Right atrium auricular region (tissue), 2 donors: ENCODE measurements around the gene SRRM3. TPM values are rescaled to one million over a fixed set of nuclear protein-coding genes. Genes with fewer than 3 reads are reported as not detected.
"Not testable (repeated sequence)": the region's sequence is repeated elsewhere in the genome, so short reads cannot be mapped to it uniquely, and the experiment has no call there.

Experiments
- DNase-seq: peaks from one replicate; pipeline ENCODE4 v3.0.0-alpha.2; 2019; ENCODE audit warnings: low spot score
- H3K27ac ChIP-seq, 2 donors: fragments of 200-600 bp; sonication (generic); 1 replicate in 1 of 2; 2 replicates in 1 of 2; pipeline ENCODE4 v1.5.1; 2016 to 2019
- H3K27me3 ChIP-seq, 2 donors: fragments of 200-600 bp; sonication (generic); one replicate each; pipeline versions ENCODE4 v1.5.1 to v1.6.0; 2017 to 2019
- H3K36me3 ChIP-seq: fragments of 200-600 bp; sonication (generic); one replicate; pipeline ENCODE4 v1.5.1; 2016
- H3K4me1 ChIP-seq, 2 donors: fragments of 200-600 bp; sonication (generic); one replicate each; pipeline versions ENCODE4 v1.5.1 to v1.6.0; 2017 to 2019
- H3K4me3 ChIP-seq, 2 donors: fragments of 200-600 bp; sonication (generic); 1 replicate in 1 of 2; 2 replicates in 1 of 2; pipeline ENCODE4 v1.5.1; 2017 to 2019; ENCODE audit warnings: mild to moderate bottlenecking in 1 of 2, moderate library complexity in 1 of 2
- H3K9me3 ChIP-seq, 2 donors: fragments of 200-600 bp; sonication (generic); one replicate each; pipeline ENCODE4 v1.5.1; 2019
- CTCF ChIP-seq, 2 donors: fragments of 200-600 bp; sonication (generic); IDR thresholded peaks; one replicate each; pipeline ENCODE4 v1.5.1; 2019; ENCODE audit warnings: antibody characterized with exemption in 2 of 2
- total RNA-seq, 2 donors: library from RNA; depleted of rRNA; stranded (reverse); fragments of >200 nt; gene quantifications; one replicate each; pipeline ENCODE4 v1.1.0, GENCODE V29; 2016

The SRRM3 gene
- total RNA-seq, 2 donors from 2014 or later, result 17.5 to 27.1 TPM

DNA sequence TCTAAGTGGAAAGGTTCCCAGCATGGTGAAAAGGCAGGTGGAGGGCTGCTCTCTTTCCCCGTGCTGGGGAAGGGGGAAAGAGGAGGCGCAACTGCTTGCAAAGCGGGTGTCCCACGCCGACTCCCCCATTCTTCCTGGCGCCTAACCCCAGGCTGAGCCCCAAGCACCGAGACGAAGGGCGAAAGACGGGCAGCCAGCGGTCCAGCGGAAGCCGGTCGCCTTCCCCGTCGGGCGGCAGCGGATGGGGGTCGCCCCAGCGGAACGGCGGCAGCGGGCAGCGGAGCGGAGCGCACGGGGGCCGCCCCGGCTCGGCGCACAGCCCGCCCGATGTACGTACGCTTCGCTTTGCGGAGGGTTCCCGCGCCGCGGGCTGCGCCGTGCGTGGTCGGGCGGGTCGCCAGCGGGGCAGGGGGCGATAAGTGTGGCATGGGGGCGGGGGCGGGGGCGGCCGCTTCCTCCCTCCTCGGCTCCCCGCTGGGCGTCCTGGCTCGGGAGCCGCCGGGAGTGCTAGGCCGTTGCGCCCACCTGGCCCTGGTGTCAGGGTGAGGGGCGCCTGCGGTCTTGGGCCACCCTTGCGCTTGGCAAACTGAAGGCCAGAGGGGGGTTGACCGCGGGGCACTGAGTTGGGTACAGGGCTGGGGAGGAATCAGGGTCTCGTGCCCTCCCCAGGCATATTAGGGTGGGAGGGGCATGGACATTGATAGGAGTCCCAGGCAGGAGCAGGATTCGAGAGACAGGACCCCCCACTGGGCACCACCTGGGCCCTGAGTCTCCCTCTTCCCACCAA, 65.6 kb downstream of the SRRM3 start:
- no peak overlapping the region for H3K27ac ChIP-seq
- H3K4me3 ChIP-seq, result peak overlapping the region in 1 of 2 donors; percentile 44
- TF ChIP-seq CTCF (IDR thresholded peaks at IDR 0.05), result no peak
- no peaks in the 10 kb centered on the region for H3K36me3 ChIP-seq
- H3K4me1 ChIP-seq, result peaks cover 0 to 14% of the 10 kb centered on the region in 2 donors
- H3K9me3 ChIP-seq, result no peaks in the 10 kb centered on the region
- peaks cover 3 to 13% of the 10 kb centered on the region in 2 donors for H3K27me3 ChIP-seq
- no peak for DNase-seq

DNA sequence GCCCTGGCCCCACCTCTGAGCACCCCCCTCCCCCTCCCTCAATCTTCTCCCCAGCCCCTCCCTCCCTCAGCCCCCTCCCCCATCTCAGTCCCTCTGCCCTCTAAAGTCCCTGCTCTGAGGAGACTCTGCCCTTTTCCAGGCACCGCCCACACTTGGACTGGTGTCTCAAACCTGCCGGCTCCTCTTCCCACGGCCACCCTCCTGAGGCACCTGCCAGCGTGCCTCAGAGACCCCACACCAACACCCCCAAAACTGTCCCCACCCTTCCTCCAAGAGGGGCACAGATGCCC, 66.1 kb downstream of the SRRM3 start:
- Histone ChIP-seq H3K36me3 (no peaks in the 10 kb centered on the region), H3K9me3 (no peaks in the 10 kb centered on the region), H3K27me3 (peaks cover 3 to 13% of the 10 kb centered on the region in 2 donors), H3K4me3 (no peak overlapping the region), H3K27ac (no peak overlapping the region), H3K4me1 (peaks cover 0 to 14% of the 10 kb centered on the region in 2 donors)
- TF ChIP-seq CTCF (IDR thresholded peaks at IDR 0.05), result no peak
- DNase-seq, result no peak

DNA sequence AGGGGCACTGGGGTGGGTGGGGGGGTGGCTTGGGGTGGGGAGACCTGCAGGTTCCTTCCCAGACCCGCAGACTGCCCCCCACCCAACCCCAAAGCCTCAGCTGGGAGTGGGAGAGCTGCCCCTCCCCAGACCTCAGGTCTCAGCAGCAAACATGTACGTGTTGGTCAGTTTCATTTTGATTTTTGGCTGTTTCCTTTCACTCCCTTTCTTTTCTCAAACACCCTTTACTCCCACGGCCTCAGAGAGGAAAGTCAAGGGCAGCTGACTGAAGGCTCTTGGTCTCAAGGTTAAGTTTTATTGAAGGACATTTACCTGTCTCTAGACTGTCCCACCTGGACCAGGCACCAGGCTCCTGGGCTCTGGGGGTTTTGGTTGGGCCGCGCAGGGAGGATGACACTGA, 66.7 kb downstream of the SRRM3 start:
- H3K9me3 ChIP-seq, result no peaks in the 10 kb centered on the region
- H3K36me3 ChIP-seq, result no peaks in the 10 kb centered on the region
- H3K27me3 ChIP-seq, result peaks cover 3 to 13% of the 10 kb centered on the region in 2 donors
- DNase-seq, result no peak
- TF ChIP-seq CTCF (IDR thresholded peaks at IDR 0.05), result no peak
- H3K4me3 ChIP-seq, result no peak overlapping the region
- H3K27ac ChIP-seq, result no peak overlapping the region
- peaks cover 0 to 14% of the 10 kb centered on the region in 2 donors for H3K4me1 ChIP-seq

- H3K27ac ChIP-seq, result no peak overlapping the region
- no peak overlapping the region for H3K4me3 ChIP-seq
- no peak for TF ChIP-seq CTCF (IDR thresholded peaks at IDR 0.05)
- peaks cover 0 to 14% of the 10 kb centered on the region in 2 donors for H3K4me1 ChIP-seq
- peaks cover 3 to 13% of the 10 kb centered on the region in 2 donors for H3K27me3 ChIP-seq
- H3K9me3 ChIP-seq, result no peaks in the 10 kb centered on the region
- H3K36me3 ChIP-seq, result no peaks in the 10 kb centered on the region
- DNase-seq, result no peak
These were observed 68.2 kb downstream of the SRRM3 start for GRCh38 chr7:76269895-76270294.

- Histone ChIP-seq H3K27me3 (peaks cover 3 to 13% of the 10 kb centered on the region in 2 donors), H3K4me1 (peaks cover 0 to 14% of the 10 kb centered on the region in 2 donors)
- not testable (repeated sequence) for H3K36me3 ChIP-seq, H3K27ac ChIP-seq, H3K4me3 ChIP-seq, DNase-seq, H3K9me3 ChIP-seq
These were observed 69.7 kb downstream of the SRRM3 start for GRCh38 chr7:76271384-76271783.

GRCh38 chr7:76272142-76272541, 70.4 kb downstream of the SRRM3 start:
- Histone ChIP-seq H3K36me3 (no peaks in the 10 kb centered on the region), H3K27ac (no peak overlapping the region), H3K4me1 (peaks cover 0 to 9% of the 10 kb centered on the region in 2 donors), H3K27me3 (peaks cover 0 to 8% of the 10 kb centered on the region in 2 donors), H3K4me3 (no peak overlapping the region), H3K9me3 (no peaks in the 10 kb centered on the region)
- no peak for DNase-seq
- TF ChIP-seq CTCF (IDR thresholded peaks at IDR 0.05), result no peak
